Measurements from ENCODE around the gene SPRY1. TPM values are rescaled to one million over a fixed set of nuclear protein-coding genes. Genes with fewer than 3 reads are reported as not detected.

The SPRY1 gene
- total RNA-seq, 1 experiment from 2014 or later, result 76.3 TPM

GRCh38 chr4:123399627-123400358 lies 3.2 kb downstream of the SPRY1 start:
- Histone ChIP-seq H3K79me2 (ENCODE audit: insufficient read depth, low read length) (peaks cover 41% of the 10 kb centered on the region; the same call in 1 of the 2 replicates), H2AFZ (ENCODE audit: low read length) (no peak overlapping the region), H2BK20ac (ENCODE audit: low read depth, low read length, poor library complexity, severe bottlenecking) (no peak overlapping the region), H3K23ac (ENCODE audit: insufficient read length, low read depth, low read length) (peak overlapping the region; percentile 18), H3K18ac (ENCODE audit: insufficient read length, low read depth, low read length) (peak overlapping the region; percentile 56), H3K27me3 (ENCODE audit: insufficient read depth, low read length) (no peaks in the 10 kb centered on the region), H3K27ac (ENCODE audit: insufficient read length, low read depth, low read length) (no peak overlapping the region), H3K4me2 (ENCODE audit: insufficient read depth, insufficient read length, low read length) (peak overlapping the region; percentile 97), H3K56ac (ENCODE audit: insufficient read length, low read depth, low read length) (no peak overlapping the region), H2BK15ac (ENCODE audit: low read depth, low read length) (no peak overlapping the region), H4K20me1 (ENCODE audit: control insufficient read depth, insufficient read depth, insufficient read length) (no peaks in the 10 kb centered on the region), H2AK5ac (ENCODE audit: insufficient read length, low read length) (no peak overlapping the region), H3K79me1 (ENCODE audit: insufficient read depth, low read depth, low read length, poor library complexity, severe bottlenecking) (peaks cover 3% of the 10 kb centered on the region), H4K8ac (replicated peaks; ENCODE audit: insufficient read length, low read depth, low read length) (no peak overlapping the region), H2BK120ac (ENCODE audit: low read depth, low read length, poor library complexity, severe bottlenecking) (no peak overlapping the region), H3K9me3 (ENCODE audit: control insufficient read depth, low read depth, low read length) (no peaks in the 10 kb centered on the region), H3K23me2 (ENCODE audit: insufficient read length, low read depth, low read length, poor library complexity, severe bottlenecking) (peaks cover 20% of the 10 kb centered on the region), H3K9ac (ENCODE audit: extremely low read depth, insufficient read length, low read length) (peak overlapping the region; percentile 93), H3K4ac (ENCODE audit: low read depth, low read length) (no peak overlapping the region), H3K4me1 (ENCODE audit: insufficient read depth, low read length) (no peaks in the 10 kb centered on the region), H2BK12ac (ENCODE audit: insufficient read length, low read depth, low read length) (no peak overlapping the region), H4K91ac (ENCODE audit: insufficient read length, low read depth, low read length) (no peak overlapping the region), H3K14ac (ENCODE audit: insufficient read depth, low read length) (peak overlapping the region; percentile 68; the same call in 1 of the 2 replicates), H2BK5ac (ENCODE audit: insufficient read length, low read length) (no peak overlapping the region), H4K5ac (ENCODE audit: insufficient read length, low read depth, low read length) (no peak overlapping the region), H3T11ph (ENCODE audit: low read length) (no peak overlapping the region)
- peak overlapping the region; percentile 83 to 98 (median 95) for H3K27ac Mint-ChIP-seq
- no peaks in the 10 kb centered on the region; a peak in 2 of 5 replicates for H3K9me3 Mint-ChIP-seq
- H3K27me3 Mint-ChIP-seq (ENCODE audit: low read depth), result no peaks in the 10 kb centered on the region
- peaks cover 45 to 47% of the 10 kb centered on the region in 2 experiments for H3K4me1 Mint-ChIP-seq
- no CpG with 5 or more reads among the region's 22 CpGs for WGBS (ENCODE audit: extremely low coverage, insufficient read length, low lambda C conversion rate)
- no peak for DNase-seq
- TF ChIP-seq, protein P1, sequence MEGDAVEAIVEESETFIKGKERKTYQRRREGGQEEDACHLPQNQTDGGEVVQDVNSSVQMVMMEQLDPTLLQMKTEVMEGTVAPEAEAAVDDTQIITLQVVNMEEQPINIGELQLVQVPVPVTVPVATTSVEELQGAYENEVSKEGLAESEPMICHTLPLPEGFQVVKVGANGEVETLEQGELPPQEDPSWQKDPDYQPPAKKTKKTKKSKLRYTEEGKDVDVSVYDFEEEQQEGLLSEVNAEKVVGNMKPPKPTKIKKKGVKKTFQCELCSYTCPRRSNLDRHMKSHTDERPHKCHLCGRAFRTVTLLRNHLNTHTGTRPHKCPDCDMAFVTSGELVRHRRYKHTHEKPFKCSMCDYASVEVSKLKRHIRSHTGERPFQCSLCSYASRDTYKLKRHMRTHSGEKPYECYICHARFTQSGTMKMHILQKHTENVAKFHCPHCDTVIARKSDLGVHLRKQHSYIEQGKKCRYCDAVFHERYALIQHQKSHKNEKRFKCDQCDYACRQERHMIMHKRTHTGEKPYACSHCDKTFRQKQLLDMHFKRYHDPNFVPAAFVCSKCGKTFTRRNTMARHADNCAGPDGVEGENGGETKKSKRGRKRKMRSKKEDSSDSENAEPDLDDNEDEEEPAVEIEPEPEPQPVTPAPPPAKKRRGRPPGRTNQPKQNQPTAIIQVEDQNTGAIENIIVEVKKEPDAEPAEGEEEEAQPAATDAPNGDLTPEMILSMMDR (conservative IDR thresholded peaks at IDR 0.05), result no peak
- H3K4me3 Mint-ChIP-seq, result peak overlapping the region; percentile 88 to 96
- peaks cover 27 to 58% (median 44%) of the 10 kb centered on the region in 3 experiments for H3K36me3 Mint-ChIP-seq (ENCODE audit: insufficient read depth in 1 of 3, low read depth in 3 of 3)

All from H9 (cell line).